Endometrial microvascular endothelial cells (primary cell): Measurements from ENCODE around the gene GSTM1. TPM values are rescaled to one million over a fixed set of nuclear protein-coding genes. Genes with fewer than 3 reads are reported as not detected.
"Not testable (repeated sequence)": the region's sequence is repeated elsewhere in the genome, so short reads cannot be mapped to it uniquely, and the experiment has no call there.

Experiments
- in situ Hi-C: cut with HindIII; loops from 2 replicates; pipeline ENCODE4 v1.10.0; 2017; ENCODE audit warnings: low sequenced_read_pairs, low pct_unique_long_range_greater_than_20kb; ENCODE audit errors: inconsistent ontology term
- total RNA-seq: library from RNA; depleted of rRNA; stranded (reverse); fragments of >200 nt; gene quantifications from one replicate; pipeline ENCODE4 v1.2.3, GENCODE V29; 2015; ENCODE audit errors: inconsistent ontology term

Gene GSTM1
- total RNA-seq, 1 donor from 2014 or later: 19.0 TPM

- in situ Hi-C loops: no loop called here
These were observed 29.0 kb upstream of the GSTM1 start for GRCh38 chr1:109658533-109659042.

- in situ Hi-C loops: no loop called here
These were observed 28.5 kb upstream of the GSTM1 start for GRCh38 chr1:109659145-109659544.

GRCh38 chr1:109659997-109660690 lies 27.5 kb upstream of the GSTM1 start:
- in situ Hi-C loops: no loop called here

GRCh38 chr1:109660691-109661026 lies 27.0 kb upstream of the GSTM1 start:
- in situ Hi-C loops: not testable (repeated sequence)

GRCh38 chr1:109661391-109661790 lies 26.2 kb upstream of the GSTM1 start:
- in situ Hi-C loops: no loop called here

GRCh38 chr1:109664671-109665070 lies 22.9 kb upstream of the GSTM1 start:
- in situ Hi-C loops: no loop called here

- in situ Hi-C loops: no loop called here
These were observed 20.0 kb upstream of the GSTM1 start, which contains the start of gene GSTM2 for GRCh38 chr1:109667452-109668122. Gene GSTM2, plus strand, starts transcription at chr1:109668057. Its CDS starts 59 bp downstream, at chr1:109668116.

GRCh38 chr1:109668123-109668775 lies 19.4 kb upstream of the GSTM1 start:
- in situ Hi-C loops: no loop called here

GRCh38 chr1:109669246-109669948 lies 18.2 kb upstream of the GSTM1 start:
- in situ Hi-C loops: no loop called here

- in situ Hi-C loops: not testable (repeated sequence)
These were observed 17.7 kb upstream of the GSTM1 start for GRCh38 chr1:109669949-109670302.

- in situ Hi-C loops: no loop called here
These were observed 16.6 kb upstream of the GSTM1 start for GRCh38 chr1:109671067-109671466.

GRCh38 chr1:109673861-109674260 lies 13.8 kb upstream of the GSTM1 start:
- in situ Hi-C loops: not testable (repeated sequence)

- in situ Hi-C loops: not testable (repeated sequence)
These were observed 10.8 kb upstream of the GSTM1 start for GRCh38 chr1:109676683-109677381.

- in situ Hi-C loops: no loop called here
These were observed 10.2 kb upstream of the GSTM1 start for GRCh38 chr1:109677459-109677858.

- in situ Hi-C loops: not testable (repeated sequence)
These were observed 9.0 kb upstream of the GSTM1 start for GRCh38 chr1:109678637-109679036.

- in situ Hi-C loops: not testable (repeated sequence)
These were observed 2.8 kb upstream of the GSTM1 start for GRCh38 chr1:109684777-109685176.

- in situ Hi-C loops: not testable (repeated sequence)
These were observed 2.2 kb upstream of the GSTM1 start for GRCh38 chr1:109685399-109685798.

GRCh38 chr1:109685890-109686289 lies 1.7 kb upstream of the GSTM1 start:
- in situ Hi-C loops: not testable (repeated sequence)

GRCh38 chr1:109687109-109687508 lies 508 bp upstream of the GSTM1 start:
- in situ Hi-C loops: not testable (repeated sequence)
